Effector CD8-positive, alpha-beta T cell (primary cell): ENCODE measurements around the gene PRKACA.

Experiments used
- DNase-seq: peaks from one replicate; lab custom pipeline; 2025; lab: John Stamatoyannopoulos, UW

The PRKACA gene

GRCh38 chr19:14116918-14117578 lies 514 bp downstream of the PRKACA start:
- peak; percentile 18 for DNase-seq

GRCh38 chr19:14116525-14116917 lies 1.0 kb downstream of the PRKACA start:
- DNase-seq, result no peak

GRCh38 chr19:14115756-14116155 lies 1.8 kb downstream of the PRKACA start:
- no peak for DNase-seq

GRCh38 chr19:14114854-14115253 lies 2.7 kb downstream of the PRKACA start:
- DNase-seq, result peak; percentile 11

GRCh38 chr19:14114439-14114838 lies 3.1 kb downstream of the PRKACA start:
- DNase-seq, result no peak

- peak; percentile 44 for DNase-seq
These were observed 3.7 kb downstream of the PRKACA start for GRCh38 chr19:14113762-14114414.

- no peak for DNase-seq
These were observed 4.7 kb downstream of the PRKACA start for GRCh38 chr19:14112809-14113385.

- no peak for DNase-seq
These were observed 5.3 kb downstream of the PRKACA start for GRCh38 chr19:14112051-14112808.

- no peak for DNase-seq
These were observed 6.1 kb downstream of the PRKACA start for GRCh38 chr19:14111486-14111885.

GRCh38 chr19:14110650-14111049 lies 6.9 kb downstream of the PRKACA start:
- DNase-seq, result no peak

GRCh38 chr19:14107581-14108461 lies 9.7 kb downstream of the PRKACA start:
- no peak for DNase-seq

- DNase-seq, result no peak
These were observed 10.7 kb downstream of the PRKACA start for GRCh38 chr19:14106840-14107239.

- DNase-seq, result no peak
These were observed 11.9 kb downstream of the PRKACA start for GRCh38 chr19:14105680-14106079.

GRCh38 chr19:14103310-14103709 lies 14.3 kb downstream of the PRKACA start:
- DNase-seq, result no peak

GRCh38 chr19:14102756-14103155 lies 14.8 kb downstream of the PRKACA start:
- DNase-seq, result no peak

GRCh38 chr19:14102102-14102696 lies 15.4 kb downstream of the PRKACA start:
- no peak for DNase-seq

GRCh38 chr19:14101003-14101545 lies 16.5 kb downstream of the PRKACA start:
- no peak for DNase-seq

- DNase-seq, result no peak
These were observed 19.9 kb downstream of the PRKACA start for GRCh38 chr19:14097532-14098151.

GRCh38 chr19:14096272-14096992 lies 21.1 kb downstream of the PRKACA start:
- DNase-seq, result no peak

- DNase-seq, result no peak
These were observed 22.7 kb downstream of the PRKACA start for GRCh38 chr19:14094854-14095253.
